HepG2 (cell line): ENCODE measurements around the gene SCGB1D2. TPM values are rescaled to one million over a fixed set of nuclear protein-coding genes. Genes with fewer than 3 reads are reported as not detected.

Experiments
- ATF4 ChIP-seq, 2 experiments: fragments of 450-650 bp in 1 of 2; sonication (generic) in 1 of 2; formaldehyde crosslinking; IDR thresholded peaks; 2 replicates each; pipeline versions ENCODE4 v1.5.0 to v1.8.0; 2020 to 2022; ENCODE audit warnings: mild to moderate bottlenecking in 1 of 2, missing genetic modification reagents in 1 of 2
- CBX2 ChIP-seq, 2 experiments: fragments of 200-600 bp in 1 of 2; sonication (generic); formaldehyde crosslinking in 1 of 2; IDR thresholded peaks; 2 replicates each; pipeline versions ENCODE4 v1.7.0 to v1.8.1; 2018 to 2022; ENCODE audit warnings: low read depth in 2 of 2, low read length in 1 of 2, mild to moderate bottlenecking in 1 of 2, missing genetic modification reagents in 1 of 2
- FOXA1 ChIP-seq, 2 experiments: fragments of 450-650 bp in 1 of 2; sonication (generic) in 1 of 2; formaldehyde crosslinking in 1 of 2; IDR thresholded peaks; 2 replicates each; pipeline versions ENCODE4 v1.4.0 to v1.6.1; 2016 to 2020; ENCODE audit warnings: missing genetic modification reagents in 1 of 2
- MED13 ChIP-seq: sonication (generic); formaldehyde crosslinking; IDR thresholded peaks from 2 replicates; pipeline ENCODE4 v1.5.0; 2020; ENCODE audit warnings: missing genetic modification reagents
- MEF2D ChIP-seq: sonication (generic); formaldehyde crosslinking; IDR thresholded peaks from 2 replicates; pipeline ENCODE4 v1.5.1; 2020; ENCODE audit warnings: mild to moderate bottlenecking, missing genetic modification reagents
- MTA3 ChIP-seq: sonication (generic); formaldehyde crosslinking; IDR thresholded peaks from 2 replicates; pipeline ENCODE4 v1.4.0; 2020; ENCODE audit warnings: missing genetic modification reagents
- NCOA2 ChIP-seq: sonication (generic); formaldehyde crosslinking; IDR thresholded peaks from 2 replicates; pipeline ENCODE4 v1.8.0; 2022; ENCODE audit warnings: inconsistent platforms
- NFIC ChIP-seq: IDR thresholded peaks from 2 replicates; pipeline ENCODE4 v1.6.1; 2012; ENCODE audit warnings: mild to moderate bottlenecking, low read length, inconsistent platforms
- PHB2 ChIP-seq: fragments of 450-650 bp; IDR thresholded peaks from 2 replicates; pipeline ENCODE4 v1.6.1; 2018; ENCODE audit not compliant: partially characterized antibody
- SKI ChIP-seq: fragments of 450-650 bp; IDR thresholded peaks from one replicate; pipeline ENCODE4 v1.6.1; 2018; ENCODE audit warnings: mild to moderate bottlenecking; ENCODE audit not compliant: partially characterized antibody
- SNAPC5 ChIP-seq: sonication (generic); formaldehyde crosslinking; IDR thresholded peaks from 2 replicates; pipeline ENCODE4 v1.8.1; 2023; ENCODE audit warnings: mild to moderate bottlenecking, missing genetic modification reagents, borderline replicate concordance
- TBL1XR1 ChIP-seq: fragments of 150-350 bp; IDR thresholded peaks from 2 replicates; pipeline ENCODE4 v1.6.1; 2014; ENCODE audit warnings: borderline replicate concordance, low read length; ENCODE audit not compliant: partially characterized antibody
- TCF7 ChIP-seq: sonication (generic); IDR thresholded peaks from 2 replicates; pipeline ENCODE4 v1.6.1; 2016; ENCODE audit warnings: antibody characterized with exemption, low read depth
- TEAD3 ChIP-seq: optimal IDR thresholded peaks from 2 replicates; pipeline ENCODE3; 2016; ENCODE audit warnings: borderline replicate concordance
- THAP11 ChIP-seq: IDR thresholded peaks from 2 replicates; pipeline ENCODE4 v1.6.1; 2016; ENCODE audit warnings: missing biosample characterization, missing genetic modification reagents
- U2AF1 ChIP-seq: fragments of 200-400 bp; formaldehyde crosslinking; optimal IDR thresholded peaks from 2 replicates; pipeline ENCODE3; 2017; ENCODE audit warnings: mild to moderate bottlenecking, low read depth, low read length
- ZMYM4 ChIP-seq: sonication (generic); formaldehyde crosslinking; IDR thresholded peaks from 2 replicates; pipeline ENCODE4 v1.8.1; 2023; ENCODE audit warnings: mild to moderate bottlenecking, missing genetic modification reagents
- ZNF432 ChIP-seq: sonication (generic); formaldehyde crosslinking; IDR thresholded peaks from 2 replicates; pipeline ENCODE4 v1.5.0; 2020; ENCODE audit warnings: missing genetic modification reagents, mild to moderate bottlenecking, borderline replicate concordance
- ZNF460 ChIP-seq: sonication (generic); formaldehyde crosslinking; IDR thresholded peaks from 2 replicates; pipeline ENCODE4 v1.5.1; 2020; ENCODE audit warnings: missing genetic modification reagents, mild to moderate bottlenecking, borderline replicate concordance
- ZNF513 ChIP-seq: sonication (generic); formaldehyde crosslinking; conservative IDR thresholded peaks from 2 replicates; pipeline ENCODE4 v1.5.0; 2020; ENCODE audit warnings: missing genetic modification reagents
- polyA plus RNA-seq, 8 experiments: library from polyadenylated mRNA; depleted of rRNA in 3 of 8; stranded (reverse) in 7 of 8; unstranded in 1 of 8; fragments of >200 nt; fragmentation: Illumina TruSeq in 4 of 8; extraction: Trizol in 4 of 8; gene quantifications; 2 replicates each; pipeline versions ENCODE4 v1.2.1 to v1.2.3, GENCODE V29; 2011 to 2016; ENCODE audit warnings: low read depth in 4 of 8, missing spikeins in 1 of 8, mixed read lengths in 1 of 8; ENCODE audit not compliant: insufficient read depth in 1 of 8
- total RNA-seq, 5 experiments: library from RNA; depleted of rRNA; stranded (reverse); fragments of >200 nt; fragmentation: Illumina TruSeq; extraction: Trizol; gene quantifications; 2 replicates each; pipeline ENCODE4 v1.2.3, GENCODE V29; 2016; ENCODE audit warnings: low read depth in 1 of 5
- TF ChIP-seq, protein P1 (sequence below): sonication (generic); formaldehyde crosslinking; IDR thresholded peaks from 2 replicates; pipeline ENCODE4 v1.8.0; 2023; ENCODE audit warnings: mild to moderate bottlenecking, missing genetic modification reagents
- TF ChIP-seq, protein P2 (sequence below): sonication (generic); formaldehyde crosslinking; IDR thresholded peaks from 2 replicates; pipeline ENCODE4 v1.4.0; 2020; ENCODE audit warnings: missing genetic modification reagents, low read depth, mild to moderate bottlenecking, borderline replicate concordance
- TF ChIP-seq, protein P3 (sequence below): sonication (generic); formaldehyde crosslinking; IDR thresholded peaks from 2 replicates; pipeline ENCODE4 v1.4.0; 2020; ENCODE audit warnings: mild to moderate bottlenecking, low read depth, missing genetic modification reagents

Gene SCGB1D2
- total and polyA plus RNA-seq, 2 of the 13 experiments (the other 11 are each of a cell fraction or from before 2014, with no cell fraction given), result not detected

GRCh38 chr11:62260261-62260953 lies 18.4 kb downstream of the SCGB1D2 start (continued):
- TF ChIP-seq TBL1XR1, result peak; percentile 81
- TF ChIP-seq NFIC, result peak; percentile 97
- peak; percentile 97 for TF ChIP-seq TCF7
- TF ChIP-seq ZMYM4 (CRISPR knock-in tag), result peak; percentile 60
- peak in 1 of 2 experiments; percentile 76; a peak in 2 of 4 replicates for TF ChIP-seq ATF4 (CRISPR knock-in tag; IDR thresholded peaks at IDR 0.05)
- TF ChIP-seq FOXA1 (IDR thresholded peaks at IDR 0.05), result peak; percentile 82
- TF ChIP-seq FOXA1 (CRISPR knock-in tag; IDR thresholded peaks at IDR 0.05), result peak; percentile 95
- 0 out of 2 replicates have a peak, but pooled peaks have one; percentile 38 for TF ChIP-seq MED13 (CRISPR knock-in tag)
- no peak for TF ChIP-seq MTA3 (CRISPR knock-in tag)
- peak; percentile 99 for TF ChIP-seq NCOA2 (CRISPR knock-in tag)
- peak; percentile 82 for TF ChIP-seq TEAD3 (CRISPR knock-in tag)
- peak; percentile 90 for TF ChIP-seq SKI
- no peak for TF ChIP-seq U2AF1
- no peak for TF ChIP-seq ZNF432 (CRISPR knock-in tag)
- TF ChIP-seq, protein P1, sequence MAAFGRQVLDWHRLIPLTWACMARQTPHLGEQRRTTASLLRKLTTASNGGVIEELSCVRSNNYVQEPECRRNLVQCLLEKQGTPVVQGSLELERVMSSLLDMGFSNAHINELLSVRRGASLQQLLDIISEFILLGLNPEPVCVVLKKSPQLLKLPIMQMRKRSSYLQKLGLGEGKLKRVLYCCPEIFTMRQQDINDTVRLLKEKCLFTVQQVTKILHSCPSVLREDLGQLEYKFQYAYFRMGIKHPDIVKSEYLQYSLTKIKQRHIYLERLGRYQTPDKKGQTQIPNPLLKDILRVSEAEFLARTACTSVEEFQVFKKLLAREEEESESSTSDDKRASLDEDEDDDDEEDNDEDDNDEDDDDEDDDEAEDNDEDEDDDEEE (CRISPR knock-in tag), result no peak
- TF ChIP-seq, protein P2, sequence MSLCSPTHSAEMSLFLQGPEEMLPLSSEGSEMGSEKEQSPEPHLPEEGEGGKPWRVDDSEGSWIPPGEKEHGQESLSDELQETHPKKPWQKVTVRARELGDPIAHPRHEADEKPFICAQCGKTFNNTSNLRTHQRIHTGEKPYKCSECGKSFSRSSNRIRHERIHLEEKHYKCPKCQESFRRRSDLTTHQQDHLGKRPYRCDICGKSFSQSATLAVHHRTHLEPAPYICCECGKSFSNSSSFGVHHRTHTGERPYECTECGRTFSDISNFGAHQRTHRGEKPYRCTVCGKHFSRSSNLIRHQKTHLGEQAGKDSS (CRISPR knock-in tag), result no peak
- peak; percentile 72 for TF ChIP-seq THAP11 (CRISPR knock-in tag)
- TF ChIP-seq, protein P3, sequence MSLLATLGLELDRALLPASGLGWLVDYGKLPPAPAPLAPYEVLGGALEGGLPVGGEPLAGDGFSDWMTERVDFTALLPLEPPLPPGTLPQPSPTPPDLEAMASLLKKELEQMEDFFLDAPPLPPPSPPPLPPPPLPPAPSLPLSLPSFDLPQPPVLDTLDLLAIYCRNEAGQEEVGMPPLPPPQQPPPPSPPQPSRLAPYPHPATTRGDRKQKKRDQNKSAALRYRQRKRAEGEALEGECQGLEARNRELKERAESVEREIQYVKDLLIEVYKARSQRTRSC (CRISPR knock-in tag), result no peak
- TF ChIP-seq SNAPC5 (CRISPR knock-in tag), result no peak
- no peak for TF ChIP-seq PHB2
- no peak for TF ChIP-seq ZNF513 (CRISPR knock-in tag)
- TF ChIP-seq MEF2D (CRISPR knock-in tag), result peak; percentile 91
- no peak for TF ChIP-seq ZNF460
- TF ChIP-seq CBX2 (IDR thresholded peaks at IDR 0.05; ENCODE audit: low read depth, low read length), result no peak
- TF ChIP-seq CBX2 (CRISPR knock-in tag; IDR thresholded peaks at IDR 0.05; ENCODE audit: low read depth), result no peak
